Melanocyte of skin (primary cell): ENCODE measurements around the gene GCC1. TPM values are rescaled to one million over a fixed set of nuclear protein-coding genes. Genes with fewer than 3 reads are reported as not detected.

Experiments used
- total RNA-seq, 2 donors: library from RNA; depleted of rRNA; stranded (reverse); fragments of >200 nt; gene quantifications; 2 replicates each; pipeline ENCODE4 v1.2.3, GENCODE V29; 2012

Gene GCC1, protein sequence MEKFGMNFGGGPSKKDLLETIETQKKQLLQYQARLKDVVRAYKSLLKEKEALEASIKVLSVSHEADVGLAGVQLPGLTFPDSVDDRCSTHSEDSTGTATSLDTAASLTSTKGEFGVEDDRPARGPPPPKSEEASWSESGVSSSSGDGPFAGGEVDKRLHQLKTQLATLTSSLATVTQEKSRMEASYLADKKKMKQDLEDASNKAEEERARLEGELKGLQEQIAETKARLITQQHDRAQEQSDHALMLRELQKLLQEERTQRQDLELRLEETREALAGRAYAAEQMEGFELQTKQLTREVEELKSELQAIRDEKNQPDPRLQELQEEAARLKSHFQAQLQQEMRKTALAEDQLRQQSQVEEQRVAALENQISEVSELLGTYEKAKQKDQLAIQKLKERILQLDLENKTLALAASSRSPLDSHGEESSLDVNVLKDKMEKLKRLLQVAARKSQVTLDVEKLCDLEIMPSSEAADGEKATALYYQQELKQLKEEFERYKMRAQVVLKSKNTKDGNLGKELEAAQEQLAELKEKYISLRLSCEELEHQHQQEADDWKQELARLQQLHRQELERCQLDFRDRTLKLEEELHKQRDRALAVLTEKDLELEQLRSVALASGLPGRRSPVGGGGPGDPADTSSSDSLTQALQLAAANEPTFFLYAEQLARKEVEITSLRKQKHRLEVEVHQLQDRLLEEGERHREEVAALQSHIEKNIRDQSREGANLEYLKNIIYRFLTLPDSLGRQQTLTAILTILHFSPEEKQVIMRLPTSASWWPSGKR
- total RNA-seq = 10 to 100 TPM; 18.6 to 25.8 TPM

DNA sequence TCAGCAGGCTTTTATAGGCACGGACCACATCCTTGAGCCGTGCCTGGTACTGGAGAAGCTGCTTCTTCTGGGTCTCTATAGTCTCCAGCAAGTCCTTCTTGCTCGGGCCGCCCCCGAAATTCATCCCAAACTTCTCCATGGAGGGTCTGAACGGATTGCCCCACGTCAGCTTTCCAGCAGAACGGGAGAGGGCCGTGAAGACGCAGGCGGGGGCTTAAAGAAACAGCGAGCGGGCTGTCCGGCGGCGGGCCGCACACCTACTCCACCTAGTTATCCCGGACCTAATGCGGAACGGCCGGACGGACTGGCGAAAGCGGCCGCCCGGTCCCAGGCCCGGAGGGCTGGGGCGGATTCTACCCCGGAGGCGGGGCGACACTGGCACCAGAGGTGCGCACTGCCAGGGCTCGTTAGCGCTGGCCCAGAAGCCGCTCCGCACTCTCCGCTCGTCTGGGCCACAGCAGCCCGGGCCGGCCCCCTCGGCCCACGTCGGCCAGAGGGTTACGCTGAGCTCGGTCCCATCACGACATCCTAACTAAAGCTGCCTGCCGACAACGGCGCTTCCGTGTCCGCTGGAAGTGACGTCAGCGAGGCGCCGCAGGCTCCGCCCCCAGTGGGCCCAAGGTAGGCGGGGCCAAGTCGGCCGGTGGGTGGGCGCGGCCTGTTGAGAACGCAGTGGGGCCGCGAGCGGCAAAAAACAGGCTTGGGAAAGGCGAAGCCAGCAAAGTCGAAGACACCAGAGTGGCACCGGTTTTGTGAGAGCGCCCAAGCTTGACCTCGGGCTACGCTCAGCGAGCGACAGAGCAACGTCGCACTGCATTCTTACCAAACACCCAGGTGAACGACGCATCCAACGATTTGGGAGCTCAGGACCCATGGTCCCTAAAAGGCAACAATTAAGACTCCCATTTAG, at the start of gene GCC1:
Gene GCC1, minus strand, starts transcription at position 553 of the 910 bp plus-strand sequence. Its CDS starts 414 bp downstream, at position 139.

DNA sequence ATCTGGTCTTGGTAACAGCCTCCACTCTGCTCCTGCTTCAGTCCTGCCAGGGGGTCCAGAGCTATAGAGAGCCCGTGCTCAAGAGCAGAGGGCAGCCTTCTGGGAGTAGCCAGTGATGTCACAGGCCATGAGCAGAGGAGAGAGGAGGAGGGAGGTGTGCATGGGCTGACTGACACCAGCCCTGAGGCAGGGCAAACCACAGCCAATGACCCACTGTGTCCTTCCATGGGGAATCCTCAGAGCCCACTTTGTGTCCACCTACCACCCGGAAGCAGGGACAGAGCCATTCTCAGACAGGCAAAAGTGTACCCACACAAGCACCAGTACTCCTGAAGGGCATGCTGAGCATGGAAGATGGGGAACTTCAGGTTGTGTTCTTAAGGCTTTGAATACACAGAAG, 32.6 kb upstream of the GCC1 start, which contains the start of gene PAX4:
Gene PAX4, minus strand, starts transcription at position 101 of the 400 bp plus-strand sequence. CDS start 2,214 bp downstream, outside the sequence.

DNA sequence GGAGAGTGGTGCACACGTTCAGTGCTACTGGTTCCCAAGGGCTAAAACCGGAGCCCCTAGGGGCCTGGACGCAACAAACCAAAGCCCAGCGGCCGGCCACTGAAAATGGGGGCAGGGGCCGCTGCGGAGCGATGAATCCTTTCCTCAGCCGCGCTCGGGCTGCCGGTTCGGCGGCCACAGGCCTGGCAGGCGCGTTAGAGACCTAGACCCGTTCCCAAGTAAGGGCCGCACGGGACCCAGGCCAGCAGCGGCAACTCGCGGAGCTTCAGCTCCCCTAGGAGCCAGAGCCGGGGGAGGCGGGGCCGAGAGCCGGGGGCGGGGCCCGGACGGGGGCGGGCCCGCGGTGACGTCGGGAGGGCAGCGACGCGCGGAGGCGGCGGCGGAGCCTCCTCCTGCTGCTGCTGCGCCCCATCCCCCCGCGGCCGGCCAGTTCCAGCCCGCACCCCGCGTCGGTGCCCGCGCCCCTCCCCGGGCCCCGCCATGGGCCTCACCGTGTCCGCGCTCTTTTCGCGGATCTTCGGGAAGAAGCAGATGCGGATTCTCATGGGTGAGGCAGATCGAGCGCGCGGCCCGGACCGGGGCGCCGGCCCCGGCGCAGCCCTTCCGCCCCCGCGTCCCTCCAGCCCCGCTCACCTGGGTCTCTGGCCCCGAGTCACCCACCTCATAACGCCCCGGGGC, 2.8 kb upstream of the GCC1 start, which contains the start of gene ARF5:
Gene ARF5, plus strand, starts transcription at position 393 of the 678 bp plus-strand sequence. Its CDS starts 88 bp downstream, at position 481.

Other genes starting within 250 kb of the GCC1 start
- gene ZNF800, start 192.9 kb downstream of the GCC1 start, total RNA-seq = 10 to 100 TPM; 18.6 to 20.0 TPM
- 100 to 1,000 TPM in 1 of 2 donors, 10 to 100 TPM in 1; 83.3 to 142 TPM for gene ARF5, start 2.8 kb upstream of the GCC1 start, total RNA-seq
- gene FSCN3, start 8.1 kb upstream of the GCC1 start, total RNA-seq = 1 to 10 TPM in 1 of 2 donors, under 1 TPM in 1; 0.67 to 1.4 TPM
- not detected for gene PAX4, start 32.5 kb upstream of the GCC1 start, total RNA-seq
- 100 to 1,000 TPM; 143 to 179 TPM for gene SND1, start 66.6 kb upstream of the GCC1 start, total RNA-seq